HG03196 (cell line): ENCODE results near the gene TNS3.
A peak's percentile ranks its signal among the peaks of the same experiment; 100 is the strongest.

ENCODE experiments used
- ATAC-seq: cut with Tn5 transposase; IDR thresholded peaks from one replicate; pipeline ENCODE4 v1.9.1; 2021; ENCODE audit not compliant: unreplicated experiment

Gene TNS3

DNA sequence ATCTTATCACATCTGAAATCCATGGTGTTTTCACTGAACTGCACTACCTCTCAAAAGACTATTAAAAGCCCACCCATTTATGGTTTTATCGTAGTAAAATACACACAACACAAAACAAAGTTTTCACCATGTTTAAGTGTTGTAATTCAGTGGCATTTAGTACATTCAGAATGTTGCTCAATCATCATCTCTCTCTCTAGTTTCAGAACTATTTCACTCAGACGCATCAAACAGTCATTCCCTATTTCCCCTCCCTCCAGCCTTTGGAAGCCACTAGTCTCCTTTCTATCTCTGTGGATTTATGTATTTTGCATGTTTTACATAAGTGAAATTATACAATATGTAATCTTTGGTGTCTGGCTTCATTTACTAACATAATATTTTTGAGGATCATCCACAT is 332.6 kb downstream of the TNS3 start:
- no peak for ATAC-seq

DNA sequence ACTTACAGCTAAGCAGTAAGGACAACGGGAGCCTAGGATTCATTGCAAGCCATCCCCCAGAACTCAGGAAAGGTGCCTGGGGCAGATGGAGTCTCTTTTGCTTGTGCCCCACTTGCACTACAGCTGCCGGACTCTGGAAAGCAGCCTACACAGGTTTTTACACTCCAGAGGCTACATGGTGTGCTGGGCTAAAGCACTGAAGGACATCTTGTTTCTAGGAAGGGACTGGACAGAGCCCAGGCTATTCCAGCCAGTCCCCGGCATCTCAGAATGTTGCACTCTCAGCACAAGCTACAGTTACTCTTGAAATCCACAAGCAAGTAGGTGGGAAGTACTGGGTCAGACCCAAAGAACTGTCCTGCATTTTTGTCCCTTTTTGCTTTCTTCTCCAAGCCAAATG is 333.1 kb downstream of the TNS3 start:
- ATAC-seq = no peak

DNA sequence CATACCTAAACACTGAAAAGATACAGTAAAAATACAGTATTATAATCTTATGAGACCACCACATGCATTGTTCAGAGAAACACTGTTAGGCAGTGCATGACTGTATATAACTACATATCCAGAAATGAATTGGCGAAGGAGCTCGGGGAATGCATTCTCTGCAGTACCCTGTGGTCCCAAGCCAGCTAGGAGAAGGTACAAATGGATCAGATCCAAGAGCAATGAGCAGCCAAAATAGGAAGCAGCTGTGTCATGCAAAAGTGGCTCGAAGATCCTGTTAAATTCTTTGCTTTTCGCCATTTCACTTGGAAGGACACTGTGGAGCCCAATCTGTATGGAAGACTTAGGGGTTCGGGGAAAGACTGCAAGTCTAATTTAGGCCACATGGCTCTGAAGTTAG is 334.8 kb downstream of the TNS3 start:
- no peak for ATAC-seq

GRCh38 chr7:47244692-47245091 is 337.2 kb downstream of the TNS3 start:
- no peak for ATAC-seq

GRCh38 chr7:47241112-47242065 is 340.5 kb downstream of the TNS3 start:
- ATAC-seq = no peak

DNA sequence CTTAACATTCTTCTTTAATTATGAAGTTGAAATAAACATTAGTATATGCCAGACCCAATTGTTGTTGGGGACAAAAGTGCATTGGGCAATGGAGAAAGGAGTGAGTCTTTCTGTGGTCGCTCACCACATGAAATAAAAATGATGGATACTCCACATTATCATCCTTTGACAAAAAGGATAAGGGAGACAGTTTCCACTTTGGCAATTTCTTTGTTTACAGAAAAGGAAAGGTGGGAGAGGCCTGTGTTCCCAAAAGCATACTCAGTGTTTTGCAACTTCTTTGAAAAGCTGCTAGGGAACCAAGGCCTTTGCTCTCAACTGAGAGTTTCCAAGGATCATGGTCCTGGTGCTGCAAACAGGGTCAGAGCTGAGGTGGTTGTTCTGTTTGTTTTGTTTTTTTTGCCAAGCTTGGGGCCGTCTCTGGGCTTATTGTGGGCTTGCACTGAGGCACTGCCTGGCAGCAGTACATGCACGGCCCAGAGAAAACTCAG is 341.9 kb downstream of the TNS3 start:
- ATAC-seq = no peak

GRCh38 chr7:47239034-47239433 is 342.9 kb downstream of the TNS3 start:
- no peak for ATAC-seq

DNA sequence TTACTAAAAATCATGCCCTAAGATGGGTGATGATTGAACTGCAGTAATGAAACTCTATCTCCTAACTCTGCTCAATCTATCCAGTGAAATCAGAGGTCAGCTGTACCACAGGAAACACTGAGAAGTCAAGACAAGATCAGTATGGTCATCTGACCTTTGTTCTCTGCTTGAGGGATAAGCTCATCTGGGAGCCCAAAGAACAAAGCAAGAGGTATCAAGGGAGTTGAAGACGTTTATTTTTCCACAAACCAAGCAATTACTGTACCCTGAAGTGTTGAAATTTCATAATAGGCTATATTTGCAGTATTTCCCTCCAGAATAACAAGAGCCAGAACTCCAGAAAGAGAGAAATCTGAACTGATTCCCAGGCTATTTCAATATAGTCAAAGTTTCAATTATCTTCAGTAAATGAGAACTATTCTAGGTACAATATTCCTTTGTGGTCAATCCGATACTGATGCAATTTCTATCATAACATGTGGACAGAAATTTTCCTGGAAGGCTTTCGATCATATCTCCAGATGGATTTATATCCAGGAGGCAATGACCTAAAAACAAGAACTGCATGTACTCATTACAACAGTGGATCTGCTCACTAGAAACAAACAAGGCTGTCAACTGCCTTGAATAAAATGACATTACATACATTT is 345.3 kb downstream of the TNS3 start:
- ATAC-seq = no peak

DNA sequence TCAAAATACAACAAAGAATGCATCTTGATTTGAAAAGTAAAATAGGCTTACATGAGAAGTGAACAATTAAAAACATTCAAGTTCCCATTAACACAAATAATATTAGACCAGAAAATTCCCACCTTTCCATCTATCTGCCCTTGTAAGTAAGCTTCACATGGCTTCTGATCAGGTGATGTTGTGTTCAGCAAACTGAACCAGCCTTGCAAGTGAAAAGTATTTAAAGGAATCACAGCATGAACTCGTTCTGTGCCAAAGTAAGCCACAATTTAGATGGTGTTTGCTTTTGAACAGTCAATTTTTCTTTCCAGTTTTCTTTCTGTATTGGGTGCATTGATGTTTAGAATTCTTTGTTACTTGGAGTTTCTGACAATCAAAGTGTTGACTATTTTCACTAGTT is 347.9 kb downstream of the TNS3 start:
- ATAC-seq = no peak

- ATAC-seq = no peak
Measured at GRCh38 chr7:47232751-47233412, 349.0 kb downstream of the TNS3 start.

GRCh38 chr7:47231627-47232026 is 350.3 kb downstream of the TNS3 start:
- ATAC-seq = no peak

DNA sequence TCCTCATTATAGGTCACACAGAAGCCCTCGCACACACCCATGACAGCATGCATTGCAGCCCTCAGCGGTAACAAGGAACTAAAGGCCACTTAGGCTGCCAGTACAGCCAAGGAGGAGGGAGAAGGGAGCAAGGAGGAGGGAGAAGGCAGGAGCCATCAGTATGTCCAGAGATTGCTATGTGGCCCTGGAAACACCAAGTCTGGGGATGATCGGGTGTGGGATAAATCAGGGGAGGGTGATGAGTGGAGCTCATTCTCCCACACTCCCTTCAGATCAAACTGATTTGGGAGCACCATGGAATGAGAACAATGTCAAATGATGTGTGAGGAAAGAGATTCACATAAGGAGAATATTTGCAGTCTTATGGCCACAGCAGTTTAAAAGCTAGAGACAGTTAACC is 350.9 kb downstream of the TNS3 start:
- no peak for ATAC-seq

GRCh38 chr7:47228386-47229014 is 353.4 kb downstream of the TNS3 start:
- no peak for ATAC-seq

DNA sequence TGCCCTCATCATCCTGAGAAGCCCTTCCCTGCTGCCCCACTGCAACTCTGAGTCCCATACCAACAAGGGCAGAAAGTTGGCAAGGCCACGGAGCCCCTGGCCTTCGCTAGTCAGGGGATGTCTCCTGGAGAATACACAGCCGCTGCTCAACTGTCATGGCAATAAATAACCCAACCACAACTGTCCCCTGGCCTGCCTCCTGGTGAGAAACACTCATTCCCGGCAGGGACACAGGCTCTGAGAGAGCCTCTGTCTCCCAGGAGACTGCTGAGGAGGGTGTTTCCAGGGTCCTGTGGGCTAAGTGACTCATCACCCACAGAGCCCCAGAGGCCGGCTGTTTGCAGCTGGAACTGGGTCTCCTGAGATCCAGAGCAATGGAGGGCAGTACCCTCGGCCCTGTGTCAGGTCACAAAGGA is 354.1 kb downstream of the TNS3 start:
- ATAC-seq = peak; percentile 81

DNA sequence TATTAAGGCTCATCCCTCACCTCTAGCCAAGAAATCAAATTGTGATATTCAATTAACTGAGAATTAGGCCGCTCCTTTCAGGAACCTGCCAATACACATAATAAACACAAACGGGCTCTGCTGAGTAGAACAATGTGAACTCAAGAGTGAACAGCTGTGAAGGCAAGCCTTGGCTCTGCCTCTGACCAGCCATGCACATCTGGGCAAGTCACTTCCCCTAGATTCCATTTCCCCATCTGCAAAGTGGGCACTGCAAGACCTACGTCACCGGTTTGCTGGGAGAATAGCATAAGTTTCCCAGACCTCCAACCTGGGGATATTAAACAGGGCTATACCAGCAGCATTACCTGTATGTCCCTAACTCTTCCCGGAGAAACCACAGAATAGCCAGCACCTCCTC is 355.2 kb downstream of the TNS3 start:
- peak; percentile 30 for ATAC-seq

- peak; percentile 43 for ATAC-seq
Measured at GRCh38 chr7:47225387-47226131, 356.4 kb downstream of the TNS3 start.
